HG02678 (cell line): ENCODE measurements around the gene NAALADL1.
"Not testable (repeated sequence)": the region's sequence is repeated elsewhere in the genome, so short reads cannot be mapped to it uniquely, and the experiment has no call there.

Experiments used
- ATAC-seq: cut with Tn5 transposase; IDR thresholded peaks from one replicate; pipeline ENCODE4 v1.9.1; 2021; ENCODE audit warnings: mild to moderate bottlenecking, moderate library complexity; ENCODE audit not compliant: unreplicated experiment

Gene NAALADL1

DNA sequence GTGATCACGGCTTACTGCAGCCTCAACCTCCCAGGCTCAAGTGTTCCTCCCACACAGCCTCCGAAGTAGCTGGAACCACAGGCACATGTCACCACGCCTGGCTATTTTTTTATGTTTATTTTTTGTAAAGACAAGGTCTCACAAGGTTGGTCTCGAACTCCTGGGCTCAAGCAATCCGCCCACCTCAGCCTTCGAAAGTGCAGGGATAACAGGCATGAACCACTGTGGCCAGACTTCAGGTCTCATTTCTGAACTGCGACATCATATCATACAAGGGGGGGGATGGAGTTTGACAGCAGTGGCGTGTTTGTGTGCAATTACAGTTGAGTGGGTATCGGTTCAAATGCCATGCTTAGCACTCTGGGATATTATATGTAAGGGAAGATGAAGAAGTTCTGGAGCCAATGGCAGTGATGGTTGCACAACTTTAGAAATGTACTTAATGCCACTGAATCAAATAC, 6.9 kb downstream of the NAALADL1 start:
- ATAC-seq = no peak

DNA sequence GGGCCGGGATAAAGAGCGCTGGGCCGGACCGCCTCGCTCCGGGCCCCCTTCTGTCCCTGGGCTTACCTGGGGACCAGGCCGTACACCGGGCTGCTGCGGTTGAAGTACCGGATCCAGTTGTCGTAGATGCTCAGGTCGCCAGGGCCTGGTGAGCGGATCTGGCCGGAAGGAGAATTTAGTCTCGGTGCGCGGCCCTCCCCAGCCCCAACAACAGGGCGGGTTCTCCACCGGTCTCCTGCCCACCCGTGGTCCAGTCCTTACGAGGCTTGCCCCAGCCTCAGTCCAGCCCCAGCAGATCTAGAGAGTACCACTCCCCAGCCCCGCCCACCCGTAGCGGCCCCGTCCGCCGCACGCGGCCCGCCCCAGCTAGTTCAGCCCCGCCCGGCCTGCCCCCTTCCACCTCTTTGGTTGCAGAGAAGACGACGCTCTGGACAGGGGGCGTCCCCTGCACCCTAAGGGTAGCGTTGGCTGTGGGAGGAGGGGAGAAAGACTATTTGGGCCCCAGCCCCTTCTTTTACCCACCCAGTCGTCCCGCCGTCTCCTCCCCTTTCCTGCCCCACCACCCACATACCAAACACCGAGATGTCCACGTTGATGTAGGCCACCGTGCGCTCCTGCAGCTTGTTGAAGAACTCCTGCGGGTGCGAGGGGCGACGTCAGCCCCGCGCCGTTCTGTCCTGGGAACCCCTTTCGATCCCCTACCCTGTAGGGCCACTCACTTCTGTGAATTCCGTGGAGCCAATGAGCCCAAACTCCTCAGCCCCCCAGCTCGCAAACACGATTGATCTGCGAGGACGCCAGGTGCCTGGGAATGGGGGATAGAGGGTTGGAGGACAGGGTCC, 10.6 kb downstream of the NAALADL1 start:
- no peak for ATAC-seq

DNA sequence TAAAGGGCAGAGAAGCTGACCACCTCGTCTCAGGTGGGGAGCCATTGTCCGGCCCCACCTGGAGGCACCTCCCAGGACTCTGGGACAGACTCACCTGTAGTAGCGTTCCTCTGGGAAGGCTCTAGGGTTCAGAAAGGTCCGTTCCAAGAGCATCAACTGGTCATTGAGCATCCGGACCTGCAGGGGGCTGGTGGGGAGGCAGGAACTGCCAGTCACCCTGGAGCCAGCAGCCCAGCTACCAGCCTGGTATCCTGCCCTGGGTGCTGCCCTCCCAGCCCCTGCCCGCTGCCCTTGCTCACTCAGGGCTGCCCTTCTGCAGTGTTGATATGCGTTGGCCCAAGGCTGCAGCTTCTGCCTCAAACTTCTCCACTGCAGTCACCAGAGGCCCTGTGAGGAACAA, 12.6 kb downstream of the NAALADL1 start:
- no peak for ATAC-seq

DNA sequence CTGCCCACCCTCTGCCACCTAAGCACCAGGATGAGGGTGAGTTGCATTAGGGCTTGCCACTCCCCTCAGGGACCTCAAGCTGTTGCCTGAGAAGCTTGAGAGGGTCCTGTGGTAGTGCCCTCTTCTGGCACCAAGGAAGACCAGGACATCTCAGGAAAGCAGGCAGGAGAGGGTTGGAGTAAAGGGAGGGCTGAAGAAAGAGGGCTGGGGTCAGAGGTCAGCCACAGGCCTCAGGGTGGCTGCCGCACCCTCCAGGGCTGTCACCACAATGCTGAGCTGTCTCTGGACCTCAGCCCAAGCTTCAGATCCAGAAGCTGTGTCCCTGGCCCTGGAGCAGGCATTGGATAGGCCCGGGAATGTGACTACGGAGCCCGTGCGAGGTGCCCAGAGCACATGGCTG, 13.3 kb downstream of the NAALADL1 start:
- ATAC-seq = no peak

DNA sequence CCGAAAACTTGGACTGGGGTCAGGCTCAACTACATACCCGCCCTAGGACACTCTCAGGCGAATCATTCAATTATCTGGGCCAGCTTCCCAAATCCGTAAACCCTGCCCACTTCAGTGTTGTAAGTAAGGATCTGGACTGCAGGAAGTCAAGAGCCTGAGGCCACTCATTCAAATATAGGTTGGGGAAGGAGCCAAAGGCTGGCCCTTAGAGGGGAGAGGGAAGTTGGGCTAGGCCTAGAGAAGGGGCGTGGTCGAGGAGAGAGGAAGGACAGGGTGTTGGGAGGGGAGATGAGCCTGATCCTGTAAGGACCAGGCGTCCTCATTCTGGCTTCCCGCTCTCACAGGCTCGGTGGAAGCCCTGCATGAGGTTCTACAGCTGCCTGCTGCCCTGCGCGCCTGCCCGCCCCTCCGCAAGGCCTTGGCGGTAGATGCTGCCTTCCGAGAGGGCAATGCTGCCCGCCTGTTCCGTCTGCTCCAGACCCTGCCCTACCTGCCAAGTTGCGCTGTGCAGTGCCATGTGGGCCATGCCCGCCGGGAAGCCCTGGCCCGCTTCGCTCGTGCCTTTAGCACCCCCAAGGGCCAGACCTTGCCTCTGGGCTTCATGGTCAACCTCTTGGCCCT, 14.4 kb downstream of the NAALADL1 start:
- no peak for ATAC-seq

DNA sequence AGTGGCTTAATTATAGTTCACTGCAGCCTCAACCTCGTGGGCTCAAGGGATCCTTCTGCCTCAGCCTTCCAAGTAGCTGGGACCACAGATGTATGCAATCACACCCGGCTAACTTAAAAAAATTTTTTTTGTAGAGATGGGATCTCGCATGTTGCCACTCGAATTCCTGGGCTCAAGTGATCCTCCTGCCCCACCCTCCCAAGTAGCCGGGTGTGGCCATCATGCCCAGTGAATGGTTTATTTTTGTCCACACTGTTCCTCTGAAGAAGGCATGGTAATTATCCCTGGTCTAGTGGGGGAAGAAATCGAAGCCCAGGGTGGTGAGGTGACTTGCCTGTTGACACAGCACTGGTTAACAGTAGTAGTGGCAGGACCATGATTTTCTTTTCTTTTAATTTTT, 15.5 kb downstream of the NAALADL1 start:
- no peak for ATAC-seq

DNA sequence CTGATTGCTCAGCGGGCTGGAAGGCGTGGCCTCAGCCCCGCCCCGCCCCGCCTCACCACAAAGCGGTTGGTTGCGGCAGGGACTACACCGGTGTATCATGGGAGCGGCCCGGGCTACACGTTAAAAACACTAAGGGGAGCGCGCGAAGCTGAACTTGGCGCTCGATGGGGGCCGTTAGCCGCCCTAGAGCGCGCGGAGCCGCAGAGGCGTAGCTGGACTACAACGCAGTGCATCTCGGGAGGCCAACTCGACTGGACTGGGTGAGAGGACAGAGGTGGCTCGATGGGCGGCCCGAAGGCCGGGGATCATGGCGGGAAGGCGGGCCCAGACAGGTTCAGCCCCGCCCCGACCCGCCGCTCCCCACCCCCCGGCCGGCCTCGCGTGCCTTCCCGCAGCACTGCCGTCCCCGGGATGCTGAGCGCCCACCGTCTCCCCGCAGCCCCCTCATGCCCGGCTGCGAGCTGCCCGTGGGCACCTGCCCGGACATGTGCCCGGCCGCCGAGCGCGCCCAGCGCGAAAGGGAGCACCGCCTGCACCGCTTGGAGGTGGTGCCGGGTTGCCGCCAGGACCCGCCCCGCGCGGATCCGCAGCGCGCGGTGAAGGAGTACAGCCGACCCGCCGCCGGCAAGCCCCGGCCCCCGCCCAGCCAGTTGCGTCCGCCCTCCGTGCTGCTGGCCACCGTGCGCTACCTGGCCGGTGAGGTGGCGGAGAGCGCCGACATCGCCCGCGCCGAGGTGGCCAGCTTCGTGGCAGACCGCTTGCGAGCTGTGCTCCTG, 17.3 kb downstream of the NAALADL1 start, which contains the start of gene SAC3D1:
SAC3D1 (plus strand) TSS at position 364 of the 776 bp plus-strand sequence; CDS start at position 447, 83 bp downstream.
- ATAC-seq = peak; percentile 89

DNA sequence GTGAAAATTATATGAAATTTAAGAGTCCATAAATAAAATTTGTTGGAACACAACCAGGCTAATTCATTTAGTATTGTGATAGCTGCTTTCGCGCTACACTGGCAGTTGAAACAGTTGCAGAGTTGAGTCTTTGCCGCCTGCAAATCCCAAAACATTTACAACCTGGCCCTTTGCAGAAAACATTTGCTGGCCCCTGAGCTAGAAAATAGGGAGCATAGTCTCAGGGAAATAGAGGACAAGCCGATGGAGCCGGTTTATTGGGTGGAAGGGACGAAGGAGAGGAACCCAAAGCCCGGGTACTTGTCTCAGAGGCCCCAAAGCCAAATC, 17.9 kb downstream of the NAALADL1 start:
- no peak for ATAC-seq

DNA sequence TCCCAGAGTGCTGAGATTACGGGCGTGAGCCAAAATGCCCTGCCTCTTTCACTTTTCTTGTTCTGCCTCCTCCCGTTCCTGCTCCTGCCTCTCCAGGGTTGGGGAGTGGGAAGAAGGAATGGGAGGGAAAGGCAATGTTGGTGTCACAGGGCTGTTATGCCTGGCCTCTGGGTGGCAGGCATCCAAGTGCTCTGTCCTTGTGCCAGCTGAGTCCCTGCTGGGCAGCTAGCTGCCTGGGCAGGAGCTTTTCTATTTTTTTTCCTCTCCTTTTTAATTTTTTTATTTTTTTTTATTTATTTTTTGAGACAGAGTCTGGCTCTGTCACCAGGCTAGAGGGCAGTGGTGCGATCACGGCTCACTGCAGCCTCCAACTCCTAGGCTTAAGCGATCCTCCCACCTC, 21.4 kb downstream of the NAALADL1 start:
- ATAC-seq = no peak

DNA sequence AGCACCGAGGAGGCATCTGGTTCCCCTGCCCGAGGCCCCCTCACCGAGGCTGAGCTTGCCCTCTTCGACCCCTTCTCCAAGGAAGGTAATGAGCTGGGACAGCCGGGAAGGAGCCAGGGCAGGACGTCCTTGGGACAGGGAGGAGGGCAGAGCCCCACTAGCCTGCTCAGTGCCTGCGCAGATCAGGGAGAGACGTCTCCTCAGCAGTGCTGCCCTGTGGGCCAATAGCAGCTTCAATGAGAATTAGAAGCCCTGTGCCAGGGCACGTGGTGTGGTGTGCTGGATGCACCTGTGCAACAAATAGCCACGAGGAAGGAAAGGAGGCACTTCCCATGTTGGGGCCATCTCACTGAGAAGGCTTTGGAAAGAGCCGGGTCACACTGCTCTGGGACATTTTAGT, 22.8 kb downstream of the NAALADL1 start:
- no peak for ATAC-seq

DNA sequence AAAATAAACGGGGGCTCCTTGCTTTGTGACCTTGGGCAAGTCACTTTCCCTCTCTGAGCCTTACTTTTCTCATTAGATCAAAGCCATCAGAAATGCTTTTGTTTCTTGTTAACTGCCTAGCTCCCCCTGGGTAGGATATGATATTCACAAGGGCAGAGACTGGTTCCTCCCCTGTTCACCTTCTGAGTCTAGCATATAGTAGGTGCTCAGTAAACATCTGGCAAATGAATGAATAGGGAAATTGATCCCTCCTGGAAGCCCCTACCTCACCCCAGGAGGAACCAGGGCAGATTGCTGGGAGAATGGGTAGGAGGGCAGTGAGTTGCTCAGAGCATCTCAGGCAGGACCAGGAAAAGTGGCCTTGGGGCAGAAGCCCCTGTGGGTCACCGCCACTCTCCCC, 23.9 kb downstream of the NAALADL1 start:
- ATAC-seq = no peak

DNA sequence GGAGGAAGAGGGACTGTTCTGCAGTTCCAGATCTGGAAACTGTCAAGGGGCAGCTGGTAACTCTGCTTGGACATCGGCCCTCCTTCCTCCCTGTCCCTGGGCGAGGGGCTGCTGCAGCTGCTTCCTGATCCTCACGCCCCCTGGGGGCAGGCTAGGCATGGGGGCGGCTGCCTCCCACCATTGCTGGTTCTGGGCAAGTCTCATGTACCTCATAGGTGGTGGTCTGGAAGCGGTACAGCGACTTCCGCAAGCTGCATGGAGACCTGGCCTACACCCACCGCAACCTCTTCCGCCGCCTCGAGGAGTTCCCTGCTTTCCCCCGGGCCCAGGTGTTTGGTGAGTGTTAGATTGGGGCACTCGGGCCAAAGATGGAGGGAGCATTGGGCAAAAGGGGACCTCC, 26.1 kb downstream of the NAALADL1 start:
- ATAC-seq = no peak

DNA sequence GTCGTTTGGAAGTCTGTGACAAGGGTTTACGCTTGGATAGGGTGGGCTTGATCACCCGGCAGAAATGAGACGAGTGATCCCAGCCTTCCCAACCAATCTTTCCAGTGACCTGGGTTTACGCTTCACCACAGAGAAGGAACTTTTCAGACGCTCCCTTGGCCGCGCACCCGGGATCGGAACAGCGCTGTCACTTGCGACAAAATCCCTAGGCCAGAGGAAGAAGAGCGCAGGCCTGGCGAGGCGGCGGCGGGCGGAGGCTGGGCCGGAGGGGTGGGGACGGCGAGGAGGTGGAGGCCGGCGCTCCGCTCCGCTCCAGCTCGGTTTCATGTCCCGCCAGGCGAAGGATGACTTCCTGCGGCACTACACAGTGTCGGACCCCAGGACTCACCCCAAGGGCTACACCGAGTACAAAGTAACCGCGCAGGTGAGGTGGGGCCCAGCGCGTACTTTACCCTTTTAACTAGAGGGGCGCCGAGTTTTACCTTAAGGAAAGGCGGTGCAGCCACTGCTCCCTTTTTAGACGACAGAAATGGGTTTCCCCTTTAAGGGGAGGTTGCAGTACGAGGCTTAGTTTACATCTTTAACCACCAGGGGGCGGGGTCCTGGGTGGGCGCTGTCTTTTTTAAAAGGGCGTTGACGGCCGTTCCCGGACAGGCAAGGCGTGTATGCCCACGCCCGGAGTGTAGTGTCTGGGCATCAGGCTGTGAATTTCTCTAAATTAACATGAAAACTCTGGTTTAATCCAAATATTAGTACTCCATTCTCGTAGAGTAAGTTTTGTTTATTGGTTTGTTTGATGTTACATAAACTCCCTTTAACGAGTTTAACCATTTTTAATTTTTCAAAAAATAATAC, 30.9 kb downstream of the NAALADL1 start, which contains the start of gene SNX15:
SNX15 (plus strand) TSS at position 227 of the 855 bp plus-strand sequence; CDS start at position 326, 99 bp downstream.
- ATAC-seq = peak; percentile 92

DNA sequence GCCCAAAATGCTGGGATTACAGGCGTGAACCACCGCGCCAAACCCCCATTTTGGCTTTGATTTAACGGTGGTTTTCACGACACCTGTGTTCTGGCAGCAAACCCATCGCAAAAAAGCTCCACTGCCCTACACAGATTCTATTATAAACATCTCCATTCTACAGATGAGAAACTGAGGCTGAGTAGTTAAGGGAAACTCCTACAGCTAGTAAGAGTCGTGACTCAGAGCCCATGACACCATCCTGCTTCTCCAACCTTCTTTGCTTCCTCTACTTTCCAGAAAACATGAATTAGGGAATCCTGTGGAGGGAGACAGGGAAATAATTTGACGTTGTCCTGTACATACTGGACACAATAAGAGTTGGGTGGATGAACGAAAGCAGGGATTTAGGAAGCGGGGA, 31.5 kb downstream of the NAALADL1 start:
- ATAC-seq = no peak

DNA sequence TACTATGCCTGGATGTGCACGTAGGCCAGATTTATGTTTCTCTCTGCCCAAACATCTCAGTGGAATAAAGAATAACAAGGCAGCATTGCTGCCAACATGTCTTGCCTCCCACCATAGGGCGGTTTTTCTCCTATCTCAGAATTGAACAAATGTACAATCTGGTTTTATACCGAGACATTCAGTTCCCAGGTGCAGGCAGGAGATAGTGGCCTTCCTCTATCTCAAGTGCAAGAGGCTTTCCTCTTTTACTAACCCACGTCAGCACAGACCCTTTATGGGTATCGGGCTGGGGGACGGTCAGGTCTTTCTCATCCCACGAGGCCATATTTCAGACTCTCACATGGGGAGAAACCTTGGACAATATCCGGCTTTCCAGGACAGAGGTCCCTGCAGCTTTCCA, 34.9 kb downstream of the NAALADL1 start:
- not testable (repeated sequence) for ATAC-seq

DNA sequence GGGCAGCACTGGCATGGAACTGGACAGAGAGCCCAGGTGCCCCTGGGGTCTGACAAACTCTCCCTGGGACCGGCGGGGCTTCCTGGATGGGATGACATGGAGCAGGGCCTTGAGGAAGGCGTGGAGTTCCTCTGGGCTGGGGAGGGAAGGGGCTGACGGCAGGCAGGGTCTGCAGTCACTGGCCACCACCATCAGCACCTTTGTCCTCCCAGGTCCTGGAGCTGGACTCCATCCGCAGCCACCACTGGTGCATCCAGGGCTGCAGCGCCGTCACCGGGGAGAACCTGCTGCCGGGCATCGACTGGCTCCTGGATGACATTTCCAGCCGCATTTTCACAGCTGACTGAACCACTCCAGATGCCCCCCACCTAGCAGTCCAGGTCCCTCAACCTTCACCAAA, 36.8 kb downstream of the NAALADL1 start:
- ATAC-seq = no peak

DNA sequence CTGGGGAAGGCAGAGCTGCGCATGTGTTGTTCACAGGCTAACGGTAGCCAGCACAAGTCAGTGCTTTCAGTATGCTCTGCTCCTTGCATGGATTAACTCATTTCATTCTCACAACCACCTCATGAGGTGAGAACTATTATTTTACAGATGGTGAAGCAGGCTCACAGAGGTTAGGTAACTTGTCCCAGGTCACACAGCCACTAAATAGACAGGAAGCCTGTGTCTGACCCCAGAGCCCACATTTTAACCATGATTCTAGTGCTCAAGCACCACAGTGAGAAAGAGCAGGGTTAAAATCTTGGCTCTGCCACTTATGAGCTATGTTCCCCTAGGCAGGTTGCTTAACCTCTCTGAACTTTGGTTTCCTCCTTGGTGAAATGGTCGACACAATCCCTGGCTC, 37.4 kb downstream of the NAALADL1 start:
- ATAC-seq = no peak

DNA sequence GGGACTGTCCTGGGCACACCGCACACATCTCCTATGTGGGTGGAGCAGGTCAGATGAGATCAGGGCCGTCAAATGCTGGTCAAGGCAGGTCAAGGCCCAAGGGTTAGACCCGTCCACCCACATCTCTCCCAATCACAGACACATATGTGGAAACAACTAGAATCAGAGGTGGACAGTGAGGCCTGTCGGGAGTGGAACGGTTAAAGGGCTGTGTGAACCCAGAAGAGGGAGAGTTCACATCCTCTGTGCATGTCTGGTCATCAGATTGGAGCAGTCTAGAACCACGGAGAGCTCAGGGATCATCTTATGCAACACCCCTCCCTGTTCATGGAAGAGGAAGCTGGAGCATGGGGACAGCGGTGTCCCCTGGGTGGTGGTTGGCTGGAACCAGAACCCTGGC, 38.5 kb downstream of the NAALADL1 start:
- no peak for ATAC-seq

DNA sequence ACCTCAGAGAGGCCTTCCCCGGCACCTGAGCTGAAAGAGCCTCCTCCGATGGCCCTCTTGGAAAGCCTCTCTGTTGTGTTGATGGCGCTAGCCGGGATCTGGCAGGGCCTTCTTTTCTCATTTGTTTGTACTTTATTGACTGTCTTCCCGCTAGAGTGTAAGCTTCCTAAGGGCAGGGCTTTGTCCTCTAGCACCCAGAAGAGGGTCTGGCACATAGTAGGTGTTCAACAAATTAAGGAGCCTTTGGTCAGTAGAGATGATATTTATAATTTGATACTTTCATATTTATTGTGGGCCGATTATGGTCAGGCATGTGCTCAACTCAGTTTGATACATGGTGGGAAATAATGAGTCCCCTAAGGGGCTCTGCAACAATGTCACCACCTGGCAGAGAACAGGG, 40.4 kb downstream of the NAALADL1 start:
- no peak for ATAC-seq

DNA sequence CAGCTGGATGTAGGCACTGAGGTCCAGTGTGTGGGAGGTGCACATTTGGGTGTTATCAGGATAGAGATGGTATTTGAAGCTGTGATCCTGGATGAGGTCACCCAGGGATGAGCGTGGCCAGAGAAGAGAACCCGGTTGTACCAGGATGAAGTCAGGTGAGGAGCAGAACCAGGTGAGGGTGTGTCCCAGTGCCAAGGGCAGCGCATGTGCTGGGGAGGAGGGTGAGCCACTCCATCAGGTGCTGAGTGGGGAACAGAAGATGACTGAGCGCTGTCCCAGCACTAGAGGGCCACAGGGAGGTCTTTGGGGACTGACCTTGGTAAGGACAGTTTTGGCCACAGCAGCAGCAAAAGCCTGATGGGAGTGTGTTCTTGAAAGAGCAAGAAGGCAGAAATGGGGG, 41.6 kb downstream of the NAALADL1 start:
- ATAC-seq = no peak
